Brain microvascular endothelial cell (primary cell): ENCODE results near the gene TEAD1.

Experiments used
- DNase-seq: peaks from one replicate; pipeline ENCODE4 v3.0.0-alpha.2; 2020
- H3K27ac ChIP-seq: fragments of 250-450 bp; sonication (Bioruptor Pico); 2 replicates; pipeline ENCODE4 v1.5.1; 2020; ENCODE audit warnings: mild to moderate bottlenecking, moderate library complexity
- H3K27me3 ChIP-seq: fragments of 250-450 bp; sonication (Bioruptor Pico); replicated peaks from 2 replicates; pipeline ENCODE4 v1.5.1; 2020; ENCODE audit warnings: mild to moderate bottlenecking
- H3K36me3 ChIP-seq: fragments of 250-450 bp; sonication (Bioruptor Pico); replicated peaks from 2 replicates; pipeline ENCODE4 v1.5.1; 2020; ENCODE audit warnings: mild to moderate bottlenecking
- H3K4me3 ChIP-seq: 2 replicates; pipeline ENCODE4 v1.5.1; 2011; ENCODE audit warnings: low read depth, mild to moderate bottlenecking, control low read depth, low read length, moderate library complexity
- CTCF ChIP-seq: IDR thresholded peaks from 2 replicates; pipeline ENCODE4 v1.5.1; 2011; ENCODE audit warnings: low read depth, mild to moderate bottlenecking, moderate library complexity, low read length, control low read depth, inconsistent platforms; ENCODE audit errors: missing control alignments
- in situ Hi-C: cut with HindIII; loops from 2 replicates; pipeline ENCODE4 v1.10.0; 2017; ENCODE audit warnings: low sequenced_read_pairs, low pct_ligation_motif_present

Gene TEAD1

GRCh38 chr11:12629601-12630313 lies 44.5 kb upstream of the TEAD1 start:
- peak; percentile 79 for DNase-seq
- no peak for TF ChIP-seq CTCF
- no peaks in the 10 kb centered on the region for H3K27me3 ChIP-seq
- H3K36me3 ChIP-seq: no peaks in the 10 kb centered on the region
- peak overlapping the region; percentile 20 for H3K27ac ChIP-seq
- in situ Hi-C loops: no loop called here
- H3K4me3 ChIP-seq: no peak overlapping the region

GRCh38 chr11:12631651-12632050 lies 42.6 kb upstream of the TEAD1 start:
- DNase-seq: no peak
- Histone ChIP-seq H3K36me3 (no peaks in the 10 kb centered on the region), H3K27me3 (no peaks in the 10 kb centered on the region), H3K4me3 (no peak overlapping the region), H3K27ac (no peak overlapping the region)
- in situ Hi-C loops: no loop called here
- no peak for TF ChIP-seq CTCF

GRCh38 chr11:12634329-12634728 lies 39.9 kb upstream of the TEAD1 start:
- no peak for TF ChIP-seq CTCF
- in situ Hi-C loops: no loop called here
- DNase-seq: no peak
- H3K36me3 ChIP-seq: no peaks in the 10 kb centered on the region
- H3K27ac ChIP-seq: no peak overlapping the region
- no peak overlapping the region for H3K4me3 ChIP-seq
- H3K27me3 ChIP-seq: no peaks in the 10 kb centered on the region

- in situ Hi-C loops: no loop called here
- DNase-seq: no peak
- no peak overlapping the region for H3K27ac ChIP-seq
- no peak overlapping the region for H3K4me3 ChIP-seq
- no peak for TF ChIP-seq CTCF
- H3K27me3 ChIP-seq: no peaks in the 10 kb centered on the region
- H3K36me3 ChIP-seq: no peaks in the 10 kb centered on the region
Observed at GRCh38 chr11:12636871-12637410, 37.3 kb upstream of the TEAD1 start.

GRCh38 chr11:12639388-12639787 lies 34.8 kb upstream of the TEAD1 start:
- no peaks in the 10 kb centered on the region for H3K36me3 ChIP-seq
- in situ Hi-C loops: no loop called here
- H3K27ac ChIP-seq: no peak overlapping the region
- no peaks in the 10 kb centered on the region for H3K27me3 ChIP-seq
- DNase-seq: no peak
- no peak overlapping the region for H3K4me3 ChIP-seq
- TF ChIP-seq CTCF: no peak

- Histone ChIP-seq H3K27me3 (no peaks in the 10 kb centered on the region), H3K27ac (no peak overlapping the region), H3K4me3 (no peak overlapping the region), H3K36me3 (no peaks in the 10 kb centered on the region)
- DNase-seq: no peak
- no peak for TF ChIP-seq CTCF
- in situ Hi-C loops: no loop called here
Observed at GRCh38 chr11:12640355-12640754, 33.9 kb upstream of the TEAD1 start.
